GM23338 (cell line): Measurements from ENCODE around the gene ATN1. TPM values are rescaled to one million over a fixed set of nuclear protein-coding genes. Genes with fewer than 3 reads are reported as not detected.
"Not testable (repeated sequence)": the region's sequence is repeated elsewhere in the genome, so short reads cannot be mapped to it uniquely, and the experiment has no call there.

Source experiments
- ATAC-seq: fragments of 200-7000 bp; cut with Tn5 transposase; 3 replicates; pipeline ENCODE4 v1.9.1; 2020
- DNase-seq: peaks from one replicate; pipeline ENCODE4 v3.0.0-alpha.2; 2015; ENCODE audit warnings: low spot score
- H2AFZ ChIP-seq: fragments of 200-600 bp; sonication (generic); 2 replicates; pipeline ENCODE4 v1.8.0; 2016; ENCODE audit warnings: antibody characterized with exemption, mild to moderate bottlenecking, moderate library complexity
- H3F3A ChIP-seq: fragments of 200-600 bp; sonication (generic); replicated peaks from 2 replicates; pipeline ENCODE4 v1.8.0; 2017; ENCODE audit warnings: antibody characterized with exemption, mixed run types, low read depth
- H3K27ac ChIP-seq: fragments of 200-600 bp; sonication (generic); 2 replicates; pipeline ENCODE4 v1.6.1; 2016; ENCODE audit warnings: low read depth
- H3K27me3 ChIP-seq: fragments of 200-600 bp; sonication (generic); 2 replicates; pipeline ENCODE4 v1.8.0; 2016; ENCODE audit warnings: mild to moderate bottlenecking, mixed run types, moderate library complexity; ENCODE audit not compliant: insufficient read depth
- H3K36me3 ChIP-seq: fragments of 200-600 bp; sonication (generic); 2 replicates; pipeline ENCODE4 v1.8.0; 2016; ENCODE audit warnings: mild to moderate bottlenecking; ENCODE audit not compliant: insufficient read depth
- H3K4me1 ChIP-seq: fragments of 200-600 bp; sonication (generic); 2 replicates; pipeline ENCODE4 v1.8.0; 2016; ENCODE audit warnings: mild to moderate bottlenecking, moderate library complexity; ENCODE audit not compliant: insufficient read depth
- H3K4me2 ChIP-seq: fragments of 200-600 bp; sonication (generic); 2 replicates; pipeline ENCODE4 v1.7.1; 2017; ENCODE audit warnings: mixed run types
- H3K4me3 ChIP-seq: fragments of 200-600 bp; sonication (generic); 2 replicates; pipeline ENCODE4 v1.6.1; 2016; ENCODE audit warnings: mixed run types
- H3K79me2 ChIP-seq: fragments of 200-600 bp; sonication (generic); replicated peaks from 2 replicates; pipeline ENCODE4 v1.8.0; 2017; ENCODE audit warnings: mild to moderate bottlenecking; ENCODE audit not compliant: insufficient read depth
- H3K9me2 ChIP-seq: fragments of 200-600 bp; sonication (generic); 2 replicates; pipeline ENCODE4 v1.8.0; 2017; ENCODE audit not compliant: insufficient read depth
- H4K20me1 ChIP-seq: fragments of 200-600 bp; sonication (generic); replicated peaks from 2 replicates; pipeline ENCODE4 v1.8.0; 2017; ENCODE audit warnings: mild to moderate bottlenecking; ENCODE audit not compliant: insufficient read depth
- H3K27ac Mint-ChIP-seq: 2 replicates; pipeline ENCODE4 v1.8.0; 2020; ENCODE audit warnings: inconsistent platforms, mild to moderate bottlenecking, moderate library complexity, mixed read lengths
- H3K27me3 Mint-ChIP-seq: 3 replicates; pipeline ENCODE4 v1.8.0; 2022; ENCODE audit warnings: low read depth, mild to moderate bottlenecking, moderate library complexity, mixed read lengths, inconsistent platforms; ENCODE audit not compliant: insufficient read depth, poor library complexity
- H3K36me3 Mint-ChIP-seq: 3 replicates; pipeline ENCODE4 v1.8.0; 2021; ENCODE audit warnings: low read depth, mild to moderate bottlenecking, inconsistent platforms, moderate library complexity, mixed read lengths
- H3K4me1 Mint-ChIP-seq: 3 replicates; pipeline ENCODE4 v1.8.0; 2020; ENCODE audit warnings: mild to moderate bottlenecking, inconsistent platforms, mixed read lengths
- H3K4me3 Mint-ChIP-seq: 3 replicates; pipeline ENCODE4 v1.8.0; 2021; ENCODE audit warnings: moderate library complexity, mild to moderate bottlenecking, inconsistent platforms, mixed read lengths
- H3K9me3 Mint-ChIP-seq: 3 replicates; pipeline ENCODE4 v1.8.0; 2020; ENCODE audit warnings: moderate library complexity, mild to moderate bottlenecking, inconsistent platforms, mixed read lengths
- EZH2phosphoT487 ChIP-seq: fragments of 200-600 bp; sonication (generic); IDR thresholded peaks from one replicate; pipeline ENCODE4 v1.8.1; 2018; ENCODE audit warnings: antibody characterized with exemption; ENCODE audit not compliant: unreplicated experiment
- JUNB ChIP-seq: IDR thresholded peaks from one replicate; pipeline ENCODE4 v1.6.1; 2016; ENCODE audit warnings: antibody characterized with exemption; ENCODE audit not compliant: unreplicated experiment
- POLR2AphosphoS5 ChIP-seq: IDR thresholded peaks from 2 replicates; pipeline ENCODE4 v1.6.1; 2016; ENCODE audit warnings: antibody characterized with exemption, low read depth
- STAT1 ChIP-seq: IDR thresholded peaks from one replicate; pipeline ENCODE4 v1.6.1; 2016; ENCODE audit warnings: antibody characterized with exemption; ENCODE audit not compliant: unreplicated experiment
- polyA plus RNA-seq: library from polyadenylated mRNA; unstranded; fragments of >200 nt; fragmentation: Nextera tagmentation; extraction: Ambion mirVana; gene quantifications from 2 replicates; pipeline ENCODE4 v1.2.1, GENCODE V29; 2016
- total RNA-seq: library from RNA; depleted of rRNA; stranded (reverse); fragments of >200 nt; shearing (Covaris generic); gene quantifications from 2 replicates; pipeline ENCODE4 v1.2.3, GENCODE V29; 2014
- TF ChIP-seq, protein P1 (sequence below): IDR thresholded peaks from 2 replicates; pipeline ENCODE4 v1.6.1; 2016; ENCODE audit warnings: antibody characterized with exemption
- TF ChIP-seq, protein P2 (sequence below), 2 experiments: fragments of 200-600 bp in 1 of 2; sonication (generic) in 1 of 2; conservative IDR thresholded peaks; 2 replicates each; pipeline versions ENCODE4 v1.5.1 to v1.6.1; 2016 to 2017; ENCODE audit warnings: antibody characterized with exemption in 2 of 2, low read depth in 2 of 2, mild to moderate bottlenecking in 2 of 2, moderate library complexity in 1 of 2

ATN1 gene
- total and polyA plus RNA-seq, 2 experiments from 2014 or later, result 27.2 to 49.6 TPM

DNA sequence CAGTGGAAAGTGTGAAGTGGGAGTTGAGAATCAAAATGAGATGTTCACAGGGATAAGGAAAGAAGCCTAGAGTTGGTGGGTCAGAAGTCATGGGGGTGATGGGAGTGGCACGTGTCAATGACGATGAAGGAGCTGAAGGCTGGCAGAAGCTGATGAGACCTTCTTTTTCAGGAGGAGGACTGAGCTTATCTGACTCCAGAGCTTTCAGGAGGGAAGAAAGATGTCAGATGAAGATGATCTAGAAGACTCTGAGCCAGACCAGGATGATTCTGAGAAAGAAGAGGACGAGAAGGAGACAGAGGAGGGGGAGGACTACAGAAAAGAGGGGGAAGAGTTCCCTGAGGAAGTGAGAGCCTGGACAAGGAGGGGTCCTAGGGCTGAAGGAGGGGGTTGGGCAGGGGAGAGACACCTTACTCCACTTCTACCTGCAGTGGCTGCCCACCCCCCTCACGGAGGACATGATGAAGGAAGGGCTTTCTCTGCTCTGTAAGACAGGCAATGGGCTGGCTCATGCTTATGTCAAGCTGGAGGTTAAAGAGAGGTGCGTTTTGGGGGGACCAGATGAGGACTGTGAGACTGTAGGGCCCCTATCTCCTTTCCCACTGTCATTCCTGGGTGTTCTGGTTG, 22.2 kb upstream of the ATN1 start:
- TF ChIP-seq, protein P1, sequence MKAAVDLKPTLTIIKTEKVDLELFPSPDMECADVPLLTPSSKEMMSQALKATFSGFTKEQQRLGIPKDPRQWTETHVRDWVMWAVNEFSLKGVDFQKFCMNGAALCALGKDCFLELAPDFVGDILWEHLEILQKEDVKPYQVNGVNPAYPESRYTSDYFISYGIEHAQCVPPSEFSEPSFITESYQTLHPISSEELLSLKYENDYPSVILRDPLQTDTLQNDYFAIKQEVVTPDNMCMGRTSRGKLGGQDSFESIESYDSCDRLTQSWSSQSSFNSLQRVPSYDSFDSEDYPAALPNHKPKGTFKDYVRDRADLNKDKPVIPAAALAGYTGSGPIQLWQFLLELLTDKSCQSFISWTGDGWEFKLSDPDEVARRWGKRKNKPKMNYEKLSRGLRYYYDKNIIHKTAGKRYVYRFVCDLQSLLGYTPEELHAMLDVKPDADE, result no peak
- no peaks in the 10 kb centered on the region for H3K79me2 ChIP-seq
- H3K4me2 ChIP-seq, result peak overlapping the region; percentile 91
- H2AFZ ChIP-seq, result peak overlapping the region; percentile 57
- peak overlapping the region; percentile 88 for H3K27ac ChIP-seq
- no peaks in the 10 kb centered on the region for H3K27me3 ChIP-seq
- ATAC-seq (no peak), DNase-seq (no peak)
- Mint-ChIP-seq H3K27ac (no peak overlapping the region), H3K9me3 (no peaks in the 10 kb centered on the region), H3K27me3 (peaks cover 2% of the 10 kb centered on the region), H3K36me3 (no peaks in the 10 kb centered on the region), H3K4me3 (no peak overlapping the region), H3K4me1 (no peaks in the 10 kb centered on the region; the same call in 2 of the 3 replicates)
- H3F3A ChIP-seq, result peaks cover 6% of the 10 kb centered on the region; the same call in 1 of the 2 replicates
- H3K4me1 ChIP-seq, result peaks cover 17% of the 10 kb centered on the region
- H3K36me3 ChIP-seq, result no peaks in the 10 kb centered on the region
- H3K4me3 ChIP-seq, result peak overlapping the region; percentile 67
- H3K9me2 ChIP-seq, result no peaks in the 10 kb centered on the region
- H4K20me1 ChIP-seq, result no peaks in the 10 kb centered on the region

DNA sequence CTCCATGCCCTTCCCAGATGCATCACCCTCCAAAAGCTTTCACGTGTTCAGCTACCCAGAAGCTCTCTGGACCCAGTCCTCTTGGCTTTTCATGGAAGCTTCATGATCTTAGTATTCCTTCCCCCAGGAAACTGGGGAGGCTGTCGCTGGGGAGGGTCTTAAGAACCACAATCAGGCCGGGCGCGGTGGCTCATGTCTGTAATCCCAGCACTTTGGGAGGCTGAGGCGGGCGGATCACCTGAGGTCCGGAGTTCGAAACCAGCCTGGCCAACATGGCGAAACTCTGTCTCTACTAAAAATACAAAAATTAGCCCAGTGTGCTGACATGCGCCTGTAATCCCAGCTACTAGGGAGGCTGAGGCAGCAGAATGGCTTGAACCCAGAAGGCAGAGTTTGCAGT, 19.6 kb upstream of the ATN1 start:
- H3K4me3 Mint-ChIP-seq, H3K4me3 ChIP-seq, DNase-seq, H3K27ac Mint-ChIP-seq, ATAC-seq, H4K20me1 ChIP-seq, H3K4me1 Mint-ChIP-seq, H3F3A ChIP-seq, H3K79me2 ChIP-seq, H3K9me3 Mint-ChIP-seq, H3K27me3 ChIP-seq, H2AFZ ChIP-seq, H3K27ac ChIP-seq, H3K27me3 Mint-ChIP-seq, H3K36me3 Mint-ChIP-seq, H3K36me3 ChIP-seq, H3K9me2 ChIP-seq, H3K4me2 ChIP-seq: not testable (repeated sequence)
- peaks cover 22% of the 10 kb centered on the region for H3K4me1 ChIP-seq

DNA sequence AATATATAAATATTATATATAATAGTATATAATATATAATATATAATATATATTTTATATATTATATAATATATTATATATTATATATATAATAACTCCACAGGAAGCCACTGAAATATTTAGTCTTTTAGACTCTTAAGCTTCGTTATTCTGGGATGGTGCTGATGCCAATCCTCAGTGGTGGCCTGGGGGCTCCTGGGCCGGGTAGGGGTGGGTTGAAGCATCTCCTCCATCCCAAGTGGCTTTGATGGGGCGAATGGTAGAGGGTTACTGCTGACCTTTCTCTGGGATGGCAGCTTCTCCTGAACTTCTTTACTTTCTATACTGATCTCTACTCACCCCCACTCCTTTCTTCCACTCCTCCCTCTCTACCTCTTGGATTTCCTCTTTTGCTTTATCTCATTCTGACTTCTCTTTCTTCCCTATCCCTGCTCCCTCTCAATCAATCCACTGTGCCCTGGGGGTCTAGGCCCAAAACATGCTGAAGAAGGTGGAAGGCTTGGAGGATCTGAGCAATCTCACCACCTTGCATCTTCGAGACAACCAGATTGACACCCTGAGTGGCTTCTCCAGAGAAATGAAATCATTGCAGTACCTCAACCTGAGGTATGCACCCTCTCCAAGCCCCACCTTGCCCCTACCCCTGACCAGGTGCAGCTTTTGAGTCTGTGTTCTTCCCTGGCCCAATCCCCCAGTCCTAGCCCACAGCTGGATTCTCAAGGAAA, 18.2 kb upstream of the ATN1 start:
- Mint-ChIP-seq H3K27me3 (peaks cover 11% of the 10 kb centered on the region), H3K27ac (no peak overlapping the region), H3K9me3 (no peaks in the 10 kb centered on the region), H3K36me3 (no peaks in the 10 kb centered on the region), H3K4me1 (peaks cover 12% of the 10 kb centered on the region), H3K4me3 (no peak overlapping the region)
- no peak overlapping the region for H3K4me3 ChIP-seq
- no peak overlapping the region for H3K4me2 ChIP-seq
- no peaks in the 10 kb centered on the region for H3K36me3 ChIP-seq
- H4K20me1 ChIP-seq, result no peaks in the 10 kb centered on the region
- H3K4me1 ChIP-seq, result peaks cover 20% of the 10 kb centered on the region
- DNase-seq, result no peak
- peaks cover 10% of the 10 kb centered on the region; the same call in 1 of the 2 replicates for H3F3A ChIP-seq
- H3K27ac ChIP-seq, result no peak overlapping the region
- no peak overlapping the region for H2AFZ ChIP-seq
- no peaks in the 10 kb centered on the region for H3K27me3 ChIP-seq
- H3K79me2 ChIP-seq, result peaks cover under 1% of the 10 kb centered on the region; the same call in 1 of the 2 replicates
- TF ChIP-seq EZH2phosphoT487 (no peak), STAT1 (no peak), JUNB (no peak), POLR2AphosphoS5 (no peak)
- TF ChIP-seq, protein P1, result no peak
- TF ChIP-seq, protein P2, sequence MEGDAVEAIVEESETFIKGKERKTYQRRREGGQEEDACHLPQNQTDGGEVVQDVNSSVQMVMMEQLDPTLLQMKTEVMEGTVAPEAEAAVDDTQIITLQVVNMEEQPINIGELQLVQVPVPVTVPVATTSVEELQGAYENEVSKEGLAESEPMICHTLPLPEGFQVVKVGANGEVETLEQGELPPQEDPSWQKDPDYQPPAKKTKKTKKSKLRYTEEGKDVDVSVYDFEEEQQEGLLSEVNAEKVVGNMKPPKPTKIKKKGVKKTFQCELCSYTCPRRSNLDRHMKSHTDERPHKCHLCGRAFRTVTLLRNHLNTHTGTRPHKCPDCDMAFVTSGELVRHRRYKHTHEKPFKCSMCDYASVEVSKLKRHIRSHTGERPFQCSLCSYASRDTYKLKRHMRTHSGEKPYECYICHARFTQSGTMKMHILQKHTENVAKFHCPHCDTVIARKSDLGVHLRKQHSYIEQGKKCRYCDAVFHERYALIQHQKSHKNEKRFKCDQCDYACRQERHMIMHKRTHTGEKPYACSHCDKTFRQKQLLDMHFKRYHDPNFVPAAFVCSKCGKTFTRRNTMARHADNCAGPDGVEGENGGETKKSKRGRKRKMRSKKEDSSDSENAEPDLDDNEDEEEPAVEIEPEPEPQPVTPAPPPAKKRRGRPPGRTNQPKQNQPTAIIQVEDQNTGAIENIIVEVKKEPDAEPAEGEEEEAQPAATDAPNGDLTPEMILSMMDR (conservative IDR thresholded peaks at IDR 0.05; ENCODE audit: low read depth in 2 of 2), result no peak
- ATAC-seq, result no peak
- no peaks in the 10 kb centered on the region for H3K9me2 ChIP-seq
